ENCODE results near the gene ZNF84.

ZNF84 gene

GRCh38 chr12:133063556-133063955, 26.2 kb downstream of the ZNF84 start:
- TF ChIP-seq CTCF (IDR thresholded peaks at IDR 0.05): no peak
- H3K4me1 ChIP-seq (ENCODE audit: control insufficient read depth in 1 of 2, insufficient read depth in 1 of 2, low read depth in 1 of 2, low read length in 1 of 2): no peaks in the 10 kb centered on the region
- H3K27me3 ChIP-seq: no peaks in the 10 kb centered on the region
- no peaks in the 10 kb centered on the region for H3K36me3 ChIP-seq
- H3K27ac ChIP-seq: no peak overlapping the region
- H3K9me3 ChIP-seq: peaks cover 86% of the 10 kb centered on the region
- H3K4me3 ChIP-seq (ENCODE audit: low read depth in 1 of 2, low read length in 1 of 2): no peak overlapping the region

GRCh38 chr12:133073836-133074235, 36.5 kb downstream of the ZNF84 start:
- Histone ChIP-seq H3K4me3 (ENCODE audit: low read depth in 1 of 2, low read length in 1 of 2) (no peak overlapping the region), H3K36me3 (no peaks in the 10 kb centered on the region), H3K27ac (no peak overlapping the region), H3K4me1 (ENCODE audit: control insufficient read depth in 1 of 2, insufficient read depth in 1 of 2, low read depth in 1 of 2, low read length in 1 of 2) (no peaks in the 10 kb centered on the region), H3K9me3 (peaks cover 57% of the 10 kb centered on the region), H3K27me3 (no peaks in the 10 kb centered on the region)
- TF ChIP-seq CTCF (IDR thresholded peaks at IDR 0.05): no peak

GRCh38 chr12:133080026-133080367, 42.7 kb downstream of the ZNF84 start:
- no peak for TF ChIP-seq CTCF (IDR thresholded peaks at IDR 0.05)
- H3K36me3 ChIP-seq: peaks cover 16% of the 10 kb centered on the region
- peak overlapping the region; percentile 89 to 98 for H3K4me3 ChIP-seq (ENCODE audit: low read depth in 1 of 2, low read length in 1 of 2)
- peak overlapping the region; percentile 90 for H3K27ac ChIP-seq
- no peaks in the 10 kb centered on the region for H3K27me3 ChIP-seq
- peaks cover 13 to 18% of the 10 kb centered on the region in 2 experiments for H3K4me1 ChIP-seq (ENCODE audit: control insufficient read depth in 1 of 2, insufficient read depth in 1 of 2, low read depth in 1 of 2, low read length in 1 of 2)
- peaks cover 51% of the 10 kb centered on the region for H3K9me3 ChIP-seq

GRCh38 chr12:133080368-133081158, 43.3 kb downstream of the ZNF84 start, which contains the start of gene ZNF140:
ZNF140 (plus strand) TSS chr12:133080923; CDS start chr12:133081321, 398 bp downstream.
- H3K4me3 ChIP-seq (ENCODE audit: low read depth in 1 of 2, low read length in 1 of 2): peak within 1 kb of the TSS; percentile 89 to 98
- H3K36me3 ChIP-seq: peaks cover 22% of the 10 kb centered on the region
- H3K27me3 ChIP-seq: no peaks in the 10 kb centered on the region
- H3K4me1 ChIP-seq (ENCODE audit: control insufficient read depth in 1 of 2, insufficient read depth in 1 of 2, low read depth in 1 of 2, low read length in 1 of 2): peaks cover 13 to 18% of the 10 kb centered on the region in 2 experiments
- peak; percentile 60 for TF ChIP-seq CTCF (IDR thresholded peaks at IDR 0.05)
- peak within 1 kb of the TSS; percentile 90 for H3K27ac ChIP-seq
- peaks cover 47% of the 10 kb centered on the region for H3K9me3 ChIP-seq

- no peaks in the 10 kb centered on the region for H3K27me3 ChIP-seq
- peaks cover 29% of the 10 kb centered on the region for H3K36me3 ChIP-seq
- peaks cover 49% of the 10 kb centered on the region for H3K9me3 ChIP-seq
- peak overlapping the region; percentile 89 to 98 for H3K4me3 ChIP-seq (ENCODE audit: low read depth in 1 of 2, low read length in 1 of 2)
- peak overlapping the region; percentile 90 for H3K27ac ChIP-seq
- H3K4me1 ChIP-seq (ENCODE audit: control insufficient read depth in 1 of 2, insufficient read depth in 1 of 2, low read depth in 1 of 2, low read length in 1 of 2): peaks cover 13 to 18% of the 10 kb centered on the region in 2 experiments
- TF ChIP-seq CTCF (IDR thresholded peaks at IDR 0.05): no peak
Observed at GRCh38 chr12:133081159-133081780, 44.0 kb downstream of the ZNF84 start.
